Melanocyte of skin (primary cell): ENCODE measurements around the gene DDRGK1. TPM values are rescaled to one million over a fixed set of nuclear protein-coding genes. Genes with fewer than 3 reads are reported as not detected.

Experiments
- total RNA-seq, 2 donors: library from RNA; depleted of rRNA; stranded (reverse); fragments of >200 nt; gene quantifications; 2 replicates each; pipeline ENCODE4 v1.2.3, GENCODE V29; 2012

DDRGK1 gene
- total RNA-seq, result 10 to 100 TPM; 32.3 to 32.6 TPM

GRCh38 chr20:3204124-3204794 lies at the start of gene DDRGK1:
DDRGK1 (minus strand) TSS chr20:3204682; CDS start chr20:3204627, 55 bp downstream.

GRCh38 chr20:3239026-3239866 lies 34.8 kb upstream of the DDRGK1 start, which contains the start of gene SLC4A11:
SLC4A11 (minus strand) TSS chr20:3239190; CDS start chr20:3239137, 53 bp downstream.

GRCh38 chr20:3209257-3209945 lies 4.9 kb upstream of the DDRGK1 start, which contains the start of gene ITPA:
ITPA (plus strand) TSS chr20:3209498; CDS start chr20:3209552, 54 bp downstream.

GRCh38 chr20:3172933-3173609 lies 31.4 kb downstream of the DDRGK1 start, which contains the start of gene LZTS3:
LZTS3 (minus strand) TSS chr20:3173549; CDS start chr20:3167163, 6,386 bp downstream.

Other genes starting within 250 kb of the DDRGK1 start
- gene GNRH2, start 161.1 kb downstream of the DDRGK1 start, total RNA-seq, result 1 to 10 TPM in 1 of 2 donors, under 1 TPM in 1; 0.67 to 1.0 TPM
- gene MRPS26, start 158.6 kb downstream of the DDRGK1 start, total RNA-seq, result 10 to 100 TPM; 36.8 to 69.3 TPM
- gene OXT, start 133.1 kb downstream of the DDRGK1 start, total RNA-seq, result not detected
- not detected for gene AVP, start 120.0 kb downstream of the DDRGK1 start, total RNA-seq
- 10 to 100 TPM; 17.9 to 25.6 TPM for gene FASTKD5, start 44.8 kb downstream of the DDRGK1 start, total RNA-seq
- 1 to 10 TPM; 3.4 to 4.0 TPM for gene UBOX5, start 44.8 kb downstream of the DDRGK1 start, total RNA-seq
- gene LZTS3, start 31.1 kb downstream of the DDRGK1 start, total RNA-seq, result 1 to 10 TPM; 1.3 to 5.5 TPM
- gene ITPA, start 4.8 kb upstream of the DDRGK1 start, total RNA-seq, result 10 to 100 TPM; 23.7 to 40.3 TPM
- gene SLC4A11, start 34.5 kb upstream of the DDRGK1 start, total RNA-seq, result 1 to 10 TPM; 1.7 to 2.7 TPM
- 1 to 10 TPM; 8.7 to 9.3 TPM for gene DNAAF9, start 203.0 kb upstream of the DDRGK1 start, total RNA-seq